Brain pericyte (primary cell): ENCODE data around the gene SPPL2A.
A peak's percentile ranks its signal among the peaks of the same experiment; 100 is the strongest.

Experiments
- DNase-seq: peaks from one replicate; pipeline ENCODE4 v3.0.0-alpha.2; 2012; ENCODE audit warnings: low read depth, low spot score

SPPL2A gene

GRCh38 chr15:50686469-50687301 is 78.8 kb downstream of the SPPL2A start, which contains the start of gene TRPM7:
TRPM7 (minus strand) TSS chr15:50686797; CDS start chr15:50686533, 264 bp downstream.
- DNase-seq = peak; percentile 58

- peak; percentile 30 for DNase-seq
Measured at GRCh38 chr15:50685976-50686468, 79.5 kb downstream of the SPPL2A start.

- no peak for DNase-seq
Measured at GRCh38 chr15:50685191-50685975, 80.1 kb downstream of the SPPL2A start.

GRCh38 chr15:50681467-50681866 is 84.0 kb downstream of the SPPL2A start:
- DNase-seq = no peak

GRCh38 chr15:50676799-50677483 is 88.6 kb downstream of the SPPL2A start:
- no peak for DNase-seq

GRCh38 chr15:50675535-50676144 is 89.9 kb downstream of the SPPL2A start:
- peak; percentile 8 for DNase-seq

GRCh38 chr15:50670115-50670514 is 95.4 kb downstream of the SPPL2A start:
- DNase-seq = no peak

- no peak for DNase-seq
Measured at GRCh38 chr15:50669611-50670010, 95.9 kb downstream of the SPPL2A start.

GRCh38 chr15:50665938-50666337 is 99.6 kb downstream of the SPPL2A start:
- DNase-seq = no peak

GRCh38 chr15:50655555-50655954 is 110.0 kb downstream of the SPPL2A start:
- no peak for DNase-seq

- no peak for DNase-seq
Measured at GRCh38 chr15:50653156-50653743, 112.3 kb downstream of the SPPL2A start.

- no peak for DNase-seq
Measured at GRCh38 chr15:50652671-50653070, 112.8 kb downstream of the SPPL2A start.
